Measurements from ENCODE around the gene PLCB2. TPM values are rescaled to one million over a fixed set of nuclear protein-coding genes. Genes with fewer than 3 reads are reported as not detected.

PLCB2 gene
- total and polyA plus RNA-seq, 2 donors (not counting 3 experiments of a cell fraction or from before 2014, with no cell fraction given), result 1.5 to 1.6 TPM

DNA sequence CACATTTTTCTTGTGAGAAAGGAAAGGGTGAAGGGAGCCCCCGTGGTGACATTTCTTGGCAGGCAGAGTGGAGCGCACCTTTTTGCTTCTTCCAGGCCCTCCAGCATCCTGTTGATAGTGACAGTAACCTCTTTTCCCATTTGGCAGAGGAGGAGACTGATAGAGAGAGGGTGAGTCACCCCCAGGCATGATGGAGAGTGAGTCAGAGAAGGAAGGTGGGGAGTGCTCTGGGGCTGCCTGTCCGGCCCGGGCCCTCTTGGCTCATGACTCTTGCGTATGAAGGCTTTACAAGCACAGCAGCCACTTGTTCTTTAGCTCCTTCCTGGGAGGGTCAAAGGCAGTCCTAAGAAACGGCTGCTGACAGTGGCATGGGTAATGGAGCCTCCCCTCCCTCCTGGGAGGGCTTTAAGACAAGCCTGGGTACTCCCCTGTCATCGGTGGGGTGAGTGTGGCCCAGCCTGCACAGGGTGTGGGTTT, 40.9 kb downstream of the PLCB2 start:
- H2AFZ ChIP-seq (ENCODE audit: low read depth, low read length), result peak overlapping the region; percentile 81

More for the DNA sequence above, 40.9 kb downstream of the PLCB2 start:
- no TSS peak for BruUV-seq (replicated peaks)
- Histone ChIP-seq H3K4me3 (replicated peaks in 1 of 3; ENCODE audit: insufficient read depth in 1 of 3, low read depth in 1 of 3, low read length in 3 of 3) (no peak overlapping the region), H3K4me2 (ENCODE audit: insufficient read depth, low read length) (no peak overlapping the region), H3K79me2 (ENCODE audit: control insufficient read depth, insufficient read depth, low read length) (no peaks in the 10 kb centered on the region), H3K9me3 (replicated peaks; ENCODE audit: control insufficient read depth, insufficient read depth, low read length) (no peaks in the 10 kb centered on the region), H3K36me3 (ENCODE audit: control insufficient read depth in 2 of 2, extremely low read depth in 1 of 2, insufficient read depth in 2 of 2, low read length in 2 of 2) (no peaks in the 10 kb centered on the region), H4K20me1 (replicated peaks; ENCODE audit: control insufficient read depth, extremely low read depth, insufficient read depth, low read length) (no peaks in the 10 kb centered on the region), H3K27ac (ENCODE audit: insufficient read depth, low read depth, low read length) (peak overlapping the region; percentile 61), H3K27me3 (ENCODE audit: control insufficient read depth in 2 of 2, insufficient read depth in 2 of 2, low read length in 2 of 2) (peaks cover 3% of the 10 kb centered on the region in 2 experiments), H3K4me1 (ENCODE audit: control insufficient read depth, extremely low read depth, insufficient read depth, low read length) (peaks cover 9% of the 10 kb centered on the region), H3K9me1 (replicated peaks; ENCODE audit: control insufficient read depth, extremely low read depth, insufficient read depth, low read length) (no peaks in the 10 kb centered on the region), H3K9ac (replicated peaks; ENCODE audit: extremely low read depth, insufficient read depth, low read length) (no peak overlapping the region)
- CTCF ChIA-PET, result interaction anchor here (0.7 to 20.1 kb wide), 8 partner anchors 8 to 219 kb away, joined by 3 to 879 read pairs (median 6); partner anchors contain the start of gene PAK6
- TF ChIP-seq JUN (IDR thresholded peaks at IDR 0.05; ENCODE audit: borderline replicate concordance, insufficient read depth, insufficient read length, low read depth), result peak; percentile 95
- no peak for TF ChIP-seq MYC (IDR thresholded peaks at IDR 0.05; ENCODE audit: low read depth, low read length)
- peak; percentile 53 for TF ChIP-seq POLR2AphosphoS5 (IDR thresholded peaks at IDR 0.05; ENCODE audit: insufficient read depth, low read depth, low read length)
- TF ChIP-seq, protein P1, sequence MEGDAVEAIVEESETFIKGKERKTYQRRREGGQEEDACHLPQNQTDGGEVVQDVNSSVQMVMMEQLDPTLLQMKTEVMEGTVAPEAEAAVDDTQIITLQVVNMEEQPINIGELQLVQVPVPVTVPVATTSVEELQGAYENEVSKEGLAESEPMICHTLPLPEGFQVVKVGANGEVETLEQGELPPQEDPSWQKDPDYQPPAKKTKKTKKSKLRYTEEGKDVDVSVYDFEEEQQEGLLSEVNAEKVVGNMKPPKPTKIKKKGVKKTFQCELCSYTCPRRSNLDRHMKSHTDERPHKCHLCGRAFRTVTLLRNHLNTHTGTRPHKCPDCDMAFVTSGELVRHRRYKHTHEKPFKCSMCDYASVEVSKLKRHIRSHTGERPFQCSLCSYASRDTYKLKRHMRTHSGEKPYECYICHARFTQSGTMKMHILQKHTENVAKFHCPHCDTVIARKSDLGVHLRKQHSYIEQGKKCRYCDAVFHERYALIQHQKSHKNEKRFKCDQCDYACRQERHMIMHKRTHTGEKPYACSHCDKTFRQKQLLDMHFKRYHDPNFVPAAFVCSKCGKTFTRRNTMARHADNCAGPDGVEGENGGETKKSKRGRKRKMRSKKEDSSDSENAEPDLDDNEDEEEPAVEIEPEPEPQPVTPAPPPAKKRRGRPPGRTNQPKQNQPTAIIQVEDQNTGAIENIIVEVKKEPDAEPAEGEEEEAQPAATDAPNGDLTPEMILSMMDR (IDR thresholded peaks at IDR 0.05; ENCODE audit: extremely low read depth in 1 of 2, insufficient read depth in 1 of 2, low read depth in 1 of 2, low read length in 2 of 2), result no peak
- TF ChIP-seq, protein P2, sequence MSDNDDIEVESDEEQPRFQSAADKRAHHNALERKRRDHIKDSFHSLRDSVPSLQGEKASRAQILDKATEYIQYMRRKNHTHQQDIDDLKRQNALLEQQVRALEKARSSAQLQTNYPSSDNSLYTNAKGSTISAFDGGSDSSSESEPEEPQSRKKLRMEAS (IDR thresholded peaks at IDR 0.05; ENCODE audit: insufficient read depth, insufficient read length), result no peak
- TF ChIP-seq GATA2 (IDR thresholded peaks at IDR 0.05; ENCODE audit: insufficient read depth, insufficient read length, low read depth, low read length), result peak; percentile 50
- TF ChIP-seq FOS (IDR thresholded peaks at IDR 0.05; ENCODE audit: borderline replicate concordance, insufficient read depth, low read length), result peak; percentile 99
- intact Hi-C loops (cut with micrococcal nuclease), result no loop called here
- FAIRE-seq (peak; percentile 99), DNase-seq (ENCODE audit: low read depth, low spot score) (peak; percentile 94)
- dilution Hi-C loops (cut with MboI; ENCODE audit: extremely low pct_ligation_motif_present, low sequenced_read_pairs), result no loop called here
- POLR2A ChIA-PET, result interaction anchor here (0.6 kb wide), 1 partner anchor 37 kb away, joined by 3 read pairs; no protein-coding TSS in a partner anchor

All from endothelial cell of umbilical vein (primary cell).